Gastrocnemius medialis (tissue), 4 donors: ENCODE measurements around the gene GREB1.

Experiments used
- POLR2A ChIP-seq, 2 donors: fragments of 450-650 bp; IDR thresholded peaks; one replicate each; pipeline ENCODE4 v1.6.1; 2017; ENCODE audit warnings: antibody characterized with exemption in 2 of 2, mild to moderate bottlenecking in 2 of 2, moderate library complexity in 2 of 2
- TF ChIP-seq, protein P1 (sequence below), 5 experiments: fragments of 450-650 bp in 3 of 5; fragments of 200-600 bp in 2 of 5; sonication (generic) in 2 of 5; IDR thresholded peaks in 4 of 5; conservative IDR thresholded peaks in 1 of 5; 1 replicate in 4 of 5; 2 replicates in 1 of 5; pipeline ENCODE4 v1.5.1; 2016 to 2019; ENCODE audit warnings: antibody characterized with exemption in 5 of 5, mild to moderate bottlenecking in 3 of 5, moderate library complexity in 3 of 5

DNA sequence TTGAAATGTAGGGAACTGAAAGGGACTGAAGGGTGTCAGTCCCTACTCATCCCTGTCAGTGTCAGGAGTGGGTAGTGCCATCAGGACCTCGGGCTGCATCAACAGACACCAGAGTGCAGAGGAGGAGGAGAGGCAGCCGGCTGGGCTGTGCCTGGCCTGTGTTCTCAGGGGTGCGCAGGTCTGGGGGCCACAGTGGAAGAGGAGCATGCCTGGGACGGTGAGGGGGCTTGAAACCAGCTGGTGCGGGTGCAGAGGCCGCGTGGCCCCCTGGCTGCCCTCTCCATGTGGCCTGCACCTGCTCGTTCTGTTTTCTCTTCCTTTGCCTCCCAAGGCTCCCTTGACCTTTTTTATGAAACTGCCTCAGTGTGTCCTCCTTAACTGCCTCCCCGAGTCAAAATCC lies 94.8 kb downstream of the GREB1 start:
- TF ChIP-seq, protein P1, sequence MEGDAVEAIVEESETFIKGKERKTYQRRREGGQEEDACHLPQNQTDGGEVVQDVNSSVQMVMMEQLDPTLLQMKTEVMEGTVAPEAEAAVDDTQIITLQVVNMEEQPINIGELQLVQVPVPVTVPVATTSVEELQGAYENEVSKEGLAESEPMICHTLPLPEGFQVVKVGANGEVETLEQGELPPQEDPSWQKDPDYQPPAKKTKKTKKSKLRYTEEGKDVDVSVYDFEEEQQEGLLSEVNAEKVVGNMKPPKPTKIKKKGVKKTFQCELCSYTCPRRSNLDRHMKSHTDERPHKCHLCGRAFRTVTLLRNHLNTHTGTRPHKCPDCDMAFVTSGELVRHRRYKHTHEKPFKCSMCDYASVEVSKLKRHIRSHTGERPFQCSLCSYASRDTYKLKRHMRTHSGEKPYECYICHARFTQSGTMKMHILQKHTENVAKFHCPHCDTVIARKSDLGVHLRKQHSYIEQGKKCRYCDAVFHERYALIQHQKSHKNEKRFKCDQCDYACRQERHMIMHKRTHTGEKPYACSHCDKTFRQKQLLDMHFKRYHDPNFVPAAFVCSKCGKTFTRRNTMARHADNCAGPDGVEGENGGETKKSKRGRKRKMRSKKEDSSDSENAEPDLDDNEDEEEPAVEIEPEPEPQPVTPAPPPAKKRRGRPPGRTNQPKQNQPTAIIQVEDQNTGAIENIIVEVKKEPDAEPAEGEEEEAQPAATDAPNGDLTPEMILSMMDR (IDR thresholded peaks at IDR 0.05 in 4 of 5, conservative IDR thresholded peaks at IDR 0.05 in 1 of 5) = no peak
- TF ChIP-seq POLR2A (IDR thresholded peaks at IDR 0.05) = no peak
